SKM-1 (cell line): ENCODE measurements around the gene MUC2.

Experiments
- DNase-seq: peaks from one replicate; lab custom pipeline; 2025; ENCODE audit not compliant: unreplicated experiment; lab: John Stamatoyannopoulos, UW

MUC2 gene

DNA sequence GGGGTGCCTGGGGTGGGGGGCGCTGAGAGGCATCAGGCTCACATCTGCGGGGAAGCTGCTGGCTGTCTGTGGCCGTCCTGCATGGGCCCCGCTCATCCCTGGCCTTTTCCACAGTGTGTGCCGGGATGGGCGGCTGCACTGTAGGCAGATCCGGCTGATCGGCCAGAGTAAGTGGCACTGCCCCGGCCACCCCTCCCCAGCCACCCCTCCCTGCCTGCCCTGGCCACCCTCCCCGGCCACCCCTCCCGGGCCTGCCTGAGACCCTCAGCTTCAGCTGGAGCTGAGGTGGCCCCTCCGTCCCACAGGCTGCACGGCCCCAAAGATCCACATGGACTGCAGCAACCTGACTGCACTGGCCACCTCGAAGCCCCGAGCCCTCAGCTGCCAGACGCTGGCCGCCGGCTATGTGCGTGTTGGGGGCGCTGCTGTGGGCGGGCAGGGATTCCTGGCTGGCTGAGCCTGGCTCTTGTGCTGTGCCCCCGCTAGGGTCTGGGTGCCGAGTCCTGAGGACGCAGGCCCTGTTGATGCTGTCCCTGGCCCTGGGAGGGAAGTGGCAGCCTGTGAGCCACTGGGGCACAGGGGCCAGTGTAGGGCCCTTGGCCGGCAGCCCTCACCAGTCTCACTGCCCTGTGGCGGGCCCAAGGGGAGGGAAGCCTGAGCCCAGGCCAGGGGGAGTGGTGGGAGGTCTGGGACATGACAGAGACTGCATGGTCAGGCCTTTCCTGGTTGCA, 10.9 kb downstream of the MUC2 start:
- DNase-seq: no peak

DNA sequence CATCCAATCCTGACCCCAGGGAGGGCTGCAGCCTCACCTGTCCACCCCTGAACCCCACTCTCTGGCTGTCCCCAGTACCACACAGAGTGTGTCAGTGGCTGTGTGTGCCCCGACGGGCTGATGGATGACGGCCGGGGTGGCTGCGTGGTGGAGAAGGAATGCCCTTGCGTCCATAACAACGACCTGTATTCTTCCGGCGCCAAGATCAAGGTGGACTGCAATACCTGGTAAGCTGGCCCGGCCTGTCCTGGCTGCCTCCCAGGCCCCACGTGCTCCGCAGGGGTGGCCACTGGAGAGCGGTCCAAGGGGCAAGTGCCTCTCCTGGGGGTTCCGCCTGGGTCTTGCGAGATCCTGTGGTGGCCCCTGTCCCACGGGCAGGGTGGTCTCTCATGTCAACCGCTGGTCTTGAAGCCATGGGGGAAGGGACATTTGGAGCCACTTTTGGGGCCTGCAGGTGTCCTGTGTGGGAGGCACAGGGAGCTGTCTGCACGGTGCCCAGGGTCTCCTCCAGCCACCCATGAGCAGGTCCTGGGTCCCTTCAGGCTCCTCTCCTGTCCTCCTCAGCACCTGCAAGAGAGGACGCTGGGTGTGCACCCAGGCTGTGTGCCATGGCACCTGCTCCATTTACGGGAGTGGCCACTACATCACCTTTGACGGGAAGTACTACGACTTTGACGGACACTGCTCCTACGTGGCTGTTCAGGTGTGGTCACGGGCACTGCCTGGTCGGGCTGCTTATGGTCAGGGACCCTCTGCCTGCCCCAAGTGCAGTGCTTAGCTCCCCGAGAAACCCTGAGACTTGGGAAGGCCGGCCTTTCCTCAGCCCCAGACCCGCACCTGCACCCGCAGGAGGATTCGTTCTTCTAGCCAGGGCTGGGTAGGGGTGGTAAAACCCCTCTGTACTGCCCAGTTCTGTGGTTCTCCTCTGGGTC, 11.8 kb downstream of the MUC2 start:
- no peak for DNase-seq

DNA sequence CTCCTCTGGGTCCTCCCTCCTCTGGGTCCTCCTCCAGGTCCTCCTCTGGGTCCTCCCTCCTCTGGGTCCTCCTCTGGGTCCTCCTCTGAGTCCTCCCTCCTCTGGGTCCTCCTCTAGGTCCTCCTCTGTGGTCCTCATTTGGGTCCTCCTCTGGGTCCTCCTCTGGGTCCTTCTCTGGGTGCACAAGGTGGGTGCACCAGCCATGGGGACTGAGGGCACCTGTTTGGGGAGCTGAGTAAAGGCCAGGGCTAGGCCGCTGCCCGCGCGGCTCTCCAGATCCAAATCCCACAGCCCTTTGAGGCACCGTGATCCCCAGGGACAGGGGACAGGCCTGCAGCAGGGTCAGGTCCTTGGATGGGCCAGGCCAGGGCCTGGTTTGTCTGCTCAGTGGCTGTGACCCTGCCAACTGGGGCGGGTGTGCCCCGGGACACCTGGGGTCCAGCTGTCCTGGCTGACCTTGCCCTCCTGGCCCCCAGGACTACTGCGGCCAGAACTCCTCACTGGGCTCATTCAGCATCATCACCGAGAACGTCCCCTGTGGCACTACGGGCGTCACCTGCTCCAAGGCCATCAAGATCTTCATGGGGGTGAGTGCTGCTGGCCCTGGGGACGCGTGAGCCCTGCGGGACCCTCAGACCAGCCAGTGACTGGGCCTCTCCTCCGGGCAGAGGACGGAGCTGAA, 12.7 kb downstream of the MUC2 start:
- DNase-seq: no peak

DNA sequence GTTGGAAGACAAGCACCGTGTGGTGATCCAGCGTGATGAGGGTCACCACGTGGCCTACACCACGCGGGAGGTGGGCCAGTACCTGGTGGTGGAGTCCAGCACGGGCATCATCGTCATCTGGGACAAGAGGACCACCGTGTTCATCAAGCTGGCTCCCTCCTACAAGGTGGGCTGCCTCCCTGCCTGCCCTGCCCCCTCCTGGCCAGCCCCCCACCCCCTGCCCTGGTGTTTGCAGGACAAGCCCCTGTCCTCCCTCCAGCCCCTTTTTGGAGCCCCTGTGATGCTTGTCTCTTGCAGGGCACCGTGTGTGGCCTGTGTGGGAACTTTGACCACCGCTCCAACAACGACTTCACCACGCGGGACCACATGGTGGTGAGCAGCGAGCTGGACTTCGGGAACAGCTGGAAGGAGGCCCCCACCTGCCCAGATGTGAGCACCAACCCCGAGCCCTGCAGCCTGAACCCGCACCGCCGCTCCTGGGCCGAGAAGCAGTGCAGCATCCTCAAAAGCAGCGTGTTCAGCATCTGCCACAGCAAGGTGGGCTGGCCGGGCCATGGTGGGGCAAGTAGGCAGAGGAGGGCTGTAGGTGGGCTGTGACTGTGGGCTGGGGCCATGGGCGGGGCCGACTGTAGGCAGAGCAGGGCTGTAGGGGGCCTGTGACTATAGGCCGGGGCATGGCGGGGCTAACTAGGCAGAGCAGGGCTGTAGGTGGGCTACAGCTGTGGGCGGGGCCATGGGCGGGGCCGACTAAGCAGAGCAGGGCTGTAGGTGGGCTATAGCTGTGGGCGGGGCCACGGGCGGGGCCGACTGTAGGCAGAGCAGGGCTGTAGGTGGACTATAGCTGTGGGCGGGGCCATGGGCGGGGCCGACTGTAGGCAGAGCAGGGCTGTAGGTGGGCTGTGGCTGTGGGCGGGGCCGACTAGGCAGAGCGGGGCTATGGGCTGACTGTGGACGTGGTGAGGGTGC, 13.6 kb downstream of the MUC2 start:
- no peak for DNase-seq

DNA sequence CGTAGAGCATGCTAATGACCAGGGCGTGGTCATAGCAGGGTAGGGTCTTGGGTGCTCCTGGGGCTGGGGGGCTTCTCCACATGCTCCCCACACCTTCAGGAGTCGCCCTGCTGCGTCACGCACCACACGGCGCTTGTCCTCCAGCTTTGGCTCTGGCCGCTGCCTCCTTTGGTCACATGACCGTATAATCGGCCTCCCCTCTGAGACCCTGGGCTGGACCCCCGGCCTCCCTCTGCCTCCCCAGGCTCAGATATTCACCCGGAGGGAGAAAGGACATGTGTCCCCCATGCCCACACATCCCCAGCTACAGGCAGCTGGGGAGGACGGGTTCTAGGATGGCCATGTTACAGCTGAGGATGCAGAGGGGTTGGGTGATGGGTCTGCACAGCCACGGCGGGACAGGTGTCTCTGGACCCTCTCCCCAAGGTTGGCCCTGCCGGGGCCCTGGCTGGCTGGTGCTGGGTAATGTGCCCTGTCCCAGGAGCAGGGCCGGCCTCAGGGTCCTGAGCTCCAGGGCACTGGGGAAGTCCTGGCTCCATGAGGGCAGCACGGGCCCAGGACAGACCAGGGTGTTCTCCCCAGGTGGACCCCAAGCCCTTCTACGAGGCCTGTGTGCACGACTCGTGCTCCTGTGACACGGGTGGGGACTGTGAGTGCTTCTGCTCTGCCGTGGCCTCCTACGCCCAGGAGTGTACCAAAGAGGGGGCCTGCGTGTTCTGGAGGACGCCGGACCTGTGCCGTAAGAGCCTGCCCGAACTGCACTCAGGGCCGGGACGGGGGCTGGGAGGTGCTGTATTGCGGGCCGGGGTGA, 14.5 kb downstream of the MUC2 start:
- DNase-seq: no peak

DNA sequence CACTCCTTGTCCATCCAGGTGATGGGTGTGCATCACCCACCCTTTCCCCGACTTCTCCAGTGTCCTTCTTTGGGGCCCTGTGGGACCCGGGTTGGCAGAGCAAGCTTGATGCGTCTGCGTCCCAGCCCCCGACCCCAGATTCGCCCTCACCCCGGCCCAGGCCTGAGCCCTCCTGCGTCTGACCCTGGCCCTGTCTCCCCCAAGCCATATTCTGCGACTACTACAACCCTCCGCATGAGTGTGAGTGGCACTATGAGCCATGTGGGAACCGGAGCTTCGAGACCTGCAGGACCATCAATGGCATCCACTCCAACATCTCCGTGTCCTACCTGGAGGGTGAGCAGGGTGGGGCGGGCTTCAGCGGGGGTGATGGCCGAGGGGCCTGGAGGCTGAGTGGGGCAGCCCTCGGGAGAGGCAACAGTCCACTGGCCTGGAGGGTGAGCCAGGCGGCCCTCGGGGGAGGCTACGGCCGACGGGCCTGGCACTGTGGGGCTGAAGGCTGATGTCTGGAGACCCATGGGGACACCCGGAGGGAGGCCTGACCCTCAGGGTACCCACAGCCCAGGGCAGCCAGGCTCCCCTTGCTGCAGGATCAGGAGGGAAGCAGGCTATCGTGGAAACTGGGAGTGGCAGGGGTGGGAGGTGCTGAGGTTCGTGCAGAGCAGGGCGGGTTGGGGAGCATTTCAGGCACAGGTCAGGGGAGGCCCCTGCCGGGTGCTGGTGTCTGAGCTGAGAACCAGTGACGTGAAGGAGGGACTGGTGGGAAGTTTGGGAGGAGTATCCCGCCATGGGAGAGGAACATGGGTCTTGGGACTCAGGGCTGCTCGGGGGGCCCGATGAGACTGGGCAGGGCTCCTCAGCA, 15.3 kb downstream of the MUC2 start:
- DNase-seq: no peak

DNA sequence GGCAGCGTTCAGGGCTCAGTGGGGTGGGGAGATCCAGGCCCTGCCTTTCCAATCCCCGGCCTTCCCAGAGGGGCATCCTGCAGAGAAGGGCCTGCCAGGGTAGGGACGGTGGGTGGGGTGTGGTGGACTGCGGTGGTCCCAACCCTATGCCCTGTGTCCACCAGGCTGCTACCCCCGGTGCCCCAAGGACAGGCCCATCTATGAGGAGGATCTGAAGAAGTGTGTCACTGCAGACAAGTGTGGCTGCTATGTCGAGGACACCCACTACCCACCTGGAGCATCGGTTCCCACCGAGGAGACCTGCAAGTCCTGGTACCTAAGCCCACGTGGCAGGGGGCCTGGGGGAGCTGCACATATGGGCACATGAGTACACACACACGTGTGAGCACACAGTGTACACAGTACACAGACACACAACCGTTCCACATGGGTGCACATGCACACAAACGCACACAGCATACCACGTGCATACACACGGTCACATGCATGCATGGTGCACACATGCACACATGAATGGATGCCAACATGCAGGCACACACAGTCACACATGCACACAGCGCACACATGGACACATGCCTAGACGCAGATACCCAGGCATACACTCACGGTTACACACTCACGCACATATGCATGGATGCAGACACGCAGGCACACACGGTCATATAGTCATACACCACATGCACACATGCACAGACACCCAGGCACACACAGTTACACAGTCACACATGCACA, 16.1 kb downstream of the MUC2 start:
- no peak for DNase-seq

DNA sequence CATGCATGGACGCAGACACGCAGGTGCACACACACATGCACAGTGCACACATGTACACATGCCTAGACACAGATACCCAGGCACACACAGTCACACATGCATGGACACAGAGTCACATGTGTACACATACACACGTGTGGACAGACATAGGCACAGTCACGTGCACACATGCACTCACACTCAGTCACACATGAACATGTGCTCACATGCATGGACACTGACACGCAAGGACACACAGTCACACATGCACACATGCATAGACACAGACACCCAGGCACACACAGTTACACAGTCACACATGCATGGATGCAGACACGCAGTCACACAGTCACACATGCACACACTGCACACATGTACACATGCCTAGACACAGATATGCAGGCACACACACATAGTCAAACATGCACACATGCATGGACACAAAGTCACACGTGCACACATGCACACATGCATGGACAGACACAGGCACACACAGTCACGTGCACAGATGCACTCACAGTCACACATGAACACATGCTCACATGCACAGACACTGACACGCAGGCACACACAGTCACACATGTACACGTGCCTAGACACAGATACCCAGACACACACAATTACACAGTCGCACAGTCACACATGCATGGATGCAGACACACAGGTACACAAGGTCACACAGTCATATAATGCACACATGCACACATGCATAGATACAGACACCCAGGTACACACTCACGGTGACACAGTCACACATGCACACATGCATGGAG, 16.8 kb downstream of the MUC2 start:
- DNase-seq: no peak

DNA sequence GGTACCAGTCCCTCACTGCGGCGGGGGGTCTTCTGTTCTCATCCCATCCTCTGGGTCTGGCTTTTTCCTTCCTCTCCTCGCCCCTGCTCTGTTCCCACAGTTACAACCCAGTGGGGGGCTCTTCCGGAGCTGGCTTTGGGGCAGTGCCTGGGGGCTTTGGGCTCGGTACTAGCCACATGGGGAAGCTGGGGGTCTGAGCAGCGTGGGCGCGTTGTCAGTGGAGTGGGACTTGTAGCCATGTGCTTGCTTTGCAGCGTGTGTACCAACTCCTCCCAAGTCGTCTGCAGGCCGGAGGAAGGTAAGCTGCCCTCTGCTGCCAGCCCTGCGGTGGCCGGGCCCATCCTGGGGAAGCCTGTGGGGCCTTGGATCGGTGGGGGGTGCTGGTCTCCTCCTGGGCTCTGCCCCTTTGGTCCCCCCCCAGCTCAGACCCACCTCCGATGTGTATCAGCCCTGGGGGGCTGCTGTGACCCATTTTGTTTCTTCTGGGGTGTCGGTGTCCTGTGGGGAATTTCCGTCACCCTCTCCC, 17.5 kb downstream of the MUC2 start:
- no peak for DNase-seq

DNA sequence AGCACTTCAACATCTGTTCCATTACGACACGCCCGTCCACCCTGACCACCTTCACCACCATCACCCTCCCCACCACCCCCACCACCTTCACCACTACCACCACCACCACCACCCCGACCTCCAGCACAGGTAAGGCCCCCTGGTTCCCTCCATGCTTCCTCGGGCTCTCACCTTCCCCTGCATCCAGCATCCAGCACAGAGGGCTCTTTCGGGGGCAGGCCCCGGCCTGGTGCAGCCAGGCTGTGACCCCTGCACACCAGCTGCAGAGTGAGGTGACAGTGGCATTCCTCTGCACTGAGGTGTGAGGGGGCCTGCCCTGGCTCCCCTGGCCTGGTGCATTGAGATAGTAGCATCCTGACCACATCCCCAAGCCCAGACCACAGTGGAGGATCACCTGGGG, 18.2 kb downstream of the MUC2 start:
- DNase-seq: no peak

DNA sequence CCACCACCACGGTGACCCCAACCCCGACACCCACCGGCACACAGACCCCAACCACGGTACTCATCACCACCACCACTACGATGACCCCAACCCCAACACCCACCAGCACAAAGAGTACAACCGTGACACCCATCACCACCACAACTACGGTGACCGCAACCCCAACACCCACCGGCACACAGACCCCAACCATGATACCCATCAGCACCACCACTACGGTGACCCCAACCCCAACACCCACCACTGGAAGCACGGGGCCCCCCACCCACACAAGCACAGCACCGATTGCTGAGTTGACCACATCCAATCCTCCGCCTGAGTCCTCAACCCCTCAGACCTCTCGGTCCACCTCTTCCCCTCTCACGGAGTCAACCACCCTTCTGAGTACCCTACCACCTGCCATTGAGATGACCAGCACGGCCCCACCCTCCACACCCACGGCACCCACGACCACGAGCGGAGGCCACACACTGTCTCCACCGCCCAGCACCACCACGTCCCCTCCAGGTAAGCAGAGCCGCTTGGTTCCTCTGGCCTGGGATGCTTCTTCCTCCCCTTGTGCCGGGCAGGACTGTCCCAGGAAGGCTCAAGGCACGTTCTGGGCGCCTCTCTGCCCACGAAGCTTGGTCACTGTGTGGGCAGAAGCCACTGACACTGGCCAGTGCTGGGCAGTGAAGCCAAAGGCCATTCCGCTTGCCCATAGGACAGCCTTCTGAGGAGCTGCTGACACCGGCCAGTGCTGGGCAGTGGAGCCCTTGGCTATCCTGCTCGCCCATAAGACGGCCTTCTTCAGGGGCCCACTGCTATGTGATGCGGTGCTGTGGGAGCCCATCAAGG, 25.1 kb downstream of the MUC2 start:
- no peak for DNase-seq

DNA sequence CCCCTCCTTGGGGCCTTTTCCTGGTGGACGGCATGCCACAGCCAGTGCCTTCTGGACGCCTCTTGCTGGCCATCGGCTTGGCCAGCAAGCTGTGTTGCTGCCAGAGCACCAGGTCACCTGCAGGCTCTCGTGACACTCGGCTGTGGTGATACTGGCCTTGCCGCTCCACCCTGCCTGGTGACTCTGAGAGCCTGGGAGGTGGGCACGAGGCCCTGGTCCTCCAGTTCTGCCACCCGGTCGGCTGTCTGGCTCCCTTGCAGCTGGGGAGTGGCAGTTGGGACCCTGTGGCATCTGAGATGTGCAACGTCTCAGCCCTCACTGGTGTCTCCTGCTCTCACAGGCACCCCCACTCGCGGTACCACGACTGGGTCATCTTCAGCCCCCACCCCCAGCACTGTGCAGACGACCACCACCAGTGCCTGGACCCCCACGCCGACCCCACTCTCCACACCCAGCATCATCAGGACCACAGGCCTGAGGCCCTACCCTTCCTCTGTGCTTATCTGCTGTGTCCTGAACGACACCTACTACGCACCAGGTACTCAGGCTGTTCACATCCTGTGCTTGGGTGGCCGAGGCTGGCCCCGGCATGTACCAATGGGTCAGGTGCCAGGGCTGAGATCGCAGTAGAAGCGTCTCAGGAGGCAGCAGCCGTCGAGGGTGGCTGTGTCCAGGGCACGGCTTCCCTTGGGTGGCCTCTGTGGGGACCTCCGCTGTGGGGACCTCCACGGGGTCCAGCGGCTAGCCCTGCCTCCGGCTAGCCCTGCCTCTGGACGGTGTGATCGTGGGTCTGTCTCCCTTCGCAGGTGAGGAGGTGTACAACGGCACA, 26.0 kb downstream of the MUC2 start:
- DNase-seq: no peak

DNA sequence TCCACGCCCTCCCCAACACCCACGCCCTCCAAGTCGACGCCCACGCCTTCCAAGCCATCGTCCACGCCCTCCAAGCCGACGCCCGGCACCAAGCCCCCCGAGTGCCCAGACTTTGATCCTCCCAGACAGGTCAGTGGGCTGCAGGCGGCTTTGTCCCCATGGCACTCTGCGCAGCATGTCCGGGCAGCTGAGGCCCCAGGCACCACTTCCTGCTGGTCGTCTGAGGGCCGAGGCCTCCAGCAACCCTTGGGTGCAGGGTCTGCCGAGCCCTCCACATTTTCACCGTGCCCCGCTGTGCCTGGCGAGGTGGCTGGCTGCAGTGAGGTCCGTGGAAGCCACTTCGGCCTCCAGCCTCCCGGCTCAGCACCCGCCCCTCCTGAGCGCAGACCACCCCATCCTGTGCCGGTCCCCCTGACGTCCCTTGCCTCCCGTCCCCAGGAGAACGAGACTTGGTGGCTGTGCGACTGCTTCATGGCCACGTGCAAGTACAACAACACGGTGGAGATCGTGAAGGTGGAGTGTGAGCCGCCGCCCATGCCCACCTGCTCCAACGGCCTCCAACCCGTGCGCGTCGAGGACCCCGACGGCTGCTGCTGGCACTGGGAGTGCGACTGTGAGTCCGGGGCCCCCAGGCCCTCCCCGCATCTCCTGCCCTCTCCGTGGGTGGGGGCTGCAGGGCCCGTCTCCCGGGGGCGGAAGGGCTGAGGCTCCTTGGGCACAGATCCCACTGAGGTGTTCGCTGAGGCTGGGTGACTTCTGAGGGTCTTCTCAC, 26.8 kb downstream of the MUC2 start:
- DNase-seq: no peak

DNA sequence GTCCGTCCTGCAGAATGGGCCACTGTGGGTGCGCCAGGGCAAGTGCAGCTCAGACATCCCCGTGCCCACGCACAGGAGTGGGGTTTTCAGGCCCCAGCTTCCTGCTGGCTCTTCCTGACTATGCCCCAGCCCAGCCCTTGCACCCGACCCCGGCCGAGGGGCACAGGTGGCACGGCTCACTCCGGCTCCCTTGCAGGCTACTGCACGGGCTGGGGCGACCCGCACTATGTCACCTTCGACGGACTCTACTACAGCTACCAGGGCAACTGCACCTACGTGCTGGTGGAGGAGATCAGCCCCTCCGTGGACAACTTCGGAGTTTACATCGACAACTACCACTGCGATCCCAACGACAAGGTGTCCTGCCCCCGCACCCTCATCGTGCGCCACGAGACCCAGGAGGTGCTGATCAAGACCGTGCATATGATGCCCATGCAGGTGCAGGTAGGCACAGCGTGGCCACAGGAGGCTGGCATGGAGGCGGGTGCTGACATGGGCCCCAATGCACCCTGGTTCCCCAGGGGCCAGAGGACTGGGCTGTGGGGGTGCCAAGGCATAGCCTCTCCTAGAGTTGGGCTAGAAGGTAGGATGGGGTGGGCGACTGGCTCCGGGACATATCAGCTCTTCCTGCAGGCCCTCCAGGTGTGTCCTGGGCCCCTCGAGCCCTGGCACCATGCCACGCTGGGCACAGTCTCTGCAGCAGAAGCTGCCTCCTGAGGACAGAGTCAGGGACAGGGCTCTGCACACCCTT, 27.7 kb downstream of the MUC2 start:
- no peak for DNase-seq
